Measurements from ENCODE around the gene OBSCN.

Gene OBSCN

DNA sequence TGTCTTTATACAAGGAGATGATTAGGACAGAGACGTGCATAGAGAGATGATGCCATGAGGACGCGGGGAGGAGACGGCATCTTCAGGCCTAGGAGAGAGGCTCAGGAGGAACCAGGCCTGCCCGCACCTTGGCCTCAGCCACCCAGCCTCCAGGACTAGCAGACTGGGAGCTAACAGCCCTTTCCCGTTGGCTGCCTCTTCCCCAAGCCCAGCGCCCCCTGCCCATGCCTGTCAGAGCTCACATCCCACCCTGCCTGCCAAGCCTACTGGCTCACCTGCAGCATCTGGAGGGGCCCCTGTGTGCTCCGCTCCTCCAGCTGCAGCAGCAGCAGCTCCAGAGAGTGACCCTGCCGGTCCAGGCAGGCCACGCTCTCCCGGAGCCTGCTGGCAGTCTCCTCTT lies 202.8 kb downstream of the OBSCN start:
- no peak for DNase-seq

DNA sequence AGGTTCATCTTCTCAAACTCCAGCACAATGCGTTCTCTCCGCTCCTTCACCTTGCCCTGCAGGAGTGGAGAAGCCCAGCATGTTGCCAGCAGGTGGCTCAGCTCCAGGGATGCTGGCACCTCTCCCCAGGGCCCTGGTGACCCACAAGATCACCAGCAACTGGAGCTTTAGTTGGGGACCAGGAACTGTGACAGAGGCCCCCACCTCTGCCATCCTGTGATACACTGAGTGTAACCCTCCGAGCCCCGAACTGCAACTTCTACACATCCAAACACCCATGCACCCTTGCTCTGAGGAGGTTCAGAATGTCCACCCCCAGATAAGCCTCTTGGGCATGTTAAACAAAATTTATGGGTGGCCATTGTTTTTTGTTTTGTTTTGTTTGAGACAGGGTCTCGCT lies 203.3 kb downstream of the OBSCN start:
- DNase-seq = no peak

GRCh38 chr1:228411548-228412430 lies 203.9 kb downstream of the OBSCN start:
- DNase-seq = no peak

GRCh38 chr1:228413241-228414010 lies 205.6 kb downstream of the OBSCN start:
- no peak for DNase-seq

DNA sequence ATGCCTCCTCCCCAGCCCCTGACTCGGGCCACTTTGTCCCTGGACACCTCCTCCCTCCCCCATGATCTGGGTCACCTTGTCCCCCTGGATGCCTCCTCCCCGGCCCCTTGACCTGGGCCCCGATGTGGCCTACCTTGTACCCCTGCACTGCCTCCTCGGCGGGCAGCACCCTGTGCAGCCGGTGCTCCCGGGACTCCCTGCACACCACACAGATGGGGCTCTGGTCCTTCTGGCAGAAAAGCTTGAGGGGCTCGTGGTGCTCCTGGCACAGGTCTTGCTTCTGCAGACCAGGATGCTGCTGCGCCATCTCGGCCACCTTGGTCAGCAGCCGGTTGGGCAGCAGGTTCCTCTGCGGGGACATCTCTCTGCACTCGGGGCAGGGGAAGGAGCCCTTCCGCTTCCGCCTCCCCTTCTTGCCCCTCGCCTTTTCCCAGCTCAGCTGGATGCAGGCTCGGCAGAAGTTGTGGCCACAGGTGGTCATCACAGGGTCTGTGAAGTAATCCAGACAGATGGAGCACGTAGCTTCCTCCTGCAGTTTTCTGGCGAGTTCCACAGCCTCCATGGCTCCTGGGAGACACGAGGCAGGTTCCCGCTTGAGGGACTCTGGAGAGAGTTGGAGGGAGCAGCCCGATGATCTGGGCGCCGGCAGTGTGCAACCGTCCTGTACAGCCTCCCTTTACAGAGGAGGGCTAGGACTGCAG lies 206.8 kb downstream of the OBSCN start:
- no peak for DNase-seq

GRCh38 chr1:228415221-228415620 lies 207.4 kb downstream of the OBSCN start:
- no peak for DNase-seq

- no peak for DNase-seq
Measured at GRCh38 chr1:228415853-228416216, 208.0 kb downstream of the OBSCN start.

GRCh38 chr1:228416217-228416933 lies 208.5 kb downstream of the OBSCN start, which contains the start of gene TRIM17:
Gene TRIM17, minus strand, starts transcription at chr1:228416861. Its CDS starts 1,789 bp downstream, at chr1:228415072.
- DNase-seq = peak; percentile 43

- DNase-seq = no peak
Measured at GRCh38 chr1:228417061-228417460, 209.2 kb downstream of the OBSCN start.

DNA sequence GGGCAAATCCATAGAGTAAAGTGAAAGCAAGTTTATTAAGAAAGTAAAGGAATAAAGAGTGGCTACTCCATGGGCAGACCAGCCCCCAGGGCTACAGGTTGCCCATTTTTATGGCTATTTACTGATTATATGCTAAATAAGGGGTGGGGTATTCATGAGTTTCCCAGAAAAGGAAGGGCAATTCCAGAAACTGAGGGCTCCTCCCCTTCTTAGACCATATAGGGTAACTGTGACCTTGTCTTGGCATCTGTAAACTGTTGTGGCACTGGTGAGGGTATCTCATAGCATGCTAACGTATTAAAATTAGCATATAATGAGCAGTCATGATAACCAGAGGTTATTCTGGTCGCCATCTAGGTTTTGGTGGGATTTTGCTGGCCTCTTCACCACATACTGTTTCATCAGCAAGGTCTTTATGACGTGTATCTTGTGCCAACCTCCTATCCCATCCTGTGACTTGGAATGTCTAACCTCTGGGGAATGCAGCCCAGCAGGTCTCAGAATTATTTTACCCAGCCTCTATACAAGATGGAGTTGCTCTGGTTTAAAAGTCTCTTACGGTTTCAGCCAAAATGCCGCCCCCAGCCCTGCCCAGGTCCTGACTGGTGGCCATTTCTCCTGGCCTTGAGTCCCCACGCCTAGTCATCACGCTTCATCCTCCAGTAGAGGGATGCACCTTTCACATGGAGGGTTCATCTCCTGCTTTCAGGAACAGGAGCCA lies 209.8 kb downstream of the OBSCN start:
- no peak for DNase-seq

DNA sequence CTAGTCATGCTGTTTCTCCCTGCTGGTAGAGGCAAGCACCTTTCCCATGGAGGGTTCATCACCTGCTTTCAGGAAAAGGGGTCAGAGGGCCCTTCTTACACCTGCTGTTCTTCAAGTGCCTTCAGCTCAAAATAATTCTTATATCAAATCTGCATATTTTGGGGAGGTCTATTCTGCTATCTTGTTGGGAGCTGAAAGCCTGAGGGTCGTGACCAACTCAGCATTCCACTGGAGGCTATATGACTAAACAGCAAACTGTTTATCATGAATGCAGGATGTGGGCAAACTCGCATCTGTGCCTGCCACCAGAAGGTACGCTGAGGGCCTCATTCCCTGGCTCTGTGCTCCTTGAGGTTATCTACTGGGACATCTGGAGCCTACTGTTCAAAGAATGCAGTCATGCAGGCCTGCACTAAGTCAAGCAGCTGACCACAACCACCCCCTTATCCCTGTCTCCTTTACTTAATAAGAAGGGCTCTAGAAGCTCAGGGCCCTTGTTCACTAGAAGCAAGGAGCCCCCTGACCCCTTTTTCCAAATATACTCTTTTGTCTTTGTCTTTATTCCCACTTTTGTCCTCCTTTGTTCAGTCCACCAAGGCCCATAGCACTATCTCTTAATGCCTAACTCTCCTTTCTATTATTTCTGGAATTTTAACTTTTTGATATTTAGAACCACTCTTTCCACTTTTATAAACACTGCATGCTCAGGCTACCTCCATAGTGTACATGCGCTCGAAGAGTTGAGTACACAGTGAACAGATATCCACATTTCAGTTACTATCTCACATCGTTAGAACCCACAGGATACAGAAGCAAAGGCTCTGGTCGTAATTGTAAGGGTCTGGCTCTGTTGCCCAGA lies 213.4 kb downstream of the OBSCN start:
- DNase-seq = no peak

- DNase-seq = no peak
Measured at GRCh38 chr1:228423404-228424053, 215.7 kb downstream of the OBSCN start.

DNA sequence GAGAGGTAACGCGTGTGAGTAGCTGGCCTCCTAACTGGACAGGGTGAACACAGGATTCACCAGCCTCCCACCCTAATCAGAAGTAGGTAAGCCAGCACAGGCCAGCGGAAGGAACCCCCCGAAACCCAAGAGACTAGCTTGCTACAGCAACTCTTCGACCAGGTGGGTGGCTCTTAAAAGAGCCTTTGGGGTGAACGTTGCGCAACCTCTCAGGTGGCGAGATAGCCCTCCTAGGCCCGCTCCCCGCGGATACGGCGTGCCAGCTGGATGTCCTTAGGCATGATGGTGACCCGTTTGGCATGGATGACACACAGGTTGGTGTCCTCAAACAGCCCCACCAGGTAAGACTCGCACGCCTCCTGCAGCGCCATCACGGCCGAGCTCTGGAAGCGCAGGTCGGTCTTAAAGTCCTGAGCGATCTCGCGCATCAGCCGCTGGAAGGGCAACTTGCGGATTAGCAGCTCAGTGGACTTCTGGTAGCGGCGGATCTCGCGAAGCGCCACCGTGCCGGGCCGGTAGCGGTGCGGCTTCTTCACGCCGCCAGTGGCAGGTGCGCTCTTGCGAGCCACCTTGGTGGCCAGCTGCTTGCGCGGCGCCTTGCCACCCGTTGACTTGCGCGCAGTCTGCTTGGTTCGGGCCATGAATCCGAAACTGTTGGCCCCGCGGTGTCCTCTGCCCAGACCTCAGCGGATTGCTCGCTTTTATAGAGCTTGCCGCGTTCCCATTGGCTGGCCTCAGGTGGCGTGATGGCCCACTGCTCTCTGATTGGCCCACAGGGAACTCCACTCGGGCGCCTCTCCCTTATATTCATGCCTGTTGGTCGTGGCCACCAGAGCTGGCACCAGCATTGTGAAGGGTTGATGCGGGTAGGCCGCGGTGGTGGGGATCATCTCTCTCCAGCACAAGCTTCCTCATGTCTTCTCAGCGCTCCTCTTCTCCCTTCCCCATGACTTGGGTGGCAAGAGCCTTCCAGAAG lies 217.1 kb downstream of the OBSCN start:
- no peak for DNase-seq

GRCh38 chr1:228426518-228427175 lies 218.8 kb downstream of the OBSCN start:
- DNase-seq = no peak

GRCh38 chr1:228428412-228428811 lies 220.6 kb downstream of the OBSCN start:
- DNase-seq = no peak
